GM18951 (cell line): ENCODE measurements around the gene PTPRM.

Experiments
- POLR2A ChIP-seq: IDR thresholded peaks from 4 replicates; pipeline ENCODE4 v1.6.1; 2011; ENCODE audit warnings: mild to moderate bottlenecking; ENCODE audit not compliant: insufficient read length, insufficient read depth; ENCODE audit errors: extremely low read depth
- in situ Hi-C: fragments of 300-500 bp; cut with MboI; formaldehyde crosslinking; loops from one replicate; pipeline ENCODE4 v1.12.0; 2022; ENCODE audit warnings: low sequenced_read_pairs, mixed read lengths, inconsistent platforms; ENCODE audit not compliant: unreplicated experiment

The PTPRM gene

GRCh38 chr18:7548721-7549120, 18.4 kb upstream of the PTPRM start:
- in situ Hi-C loops: no loop called here
- TF ChIP-seq POLR2A: no peak

- in situ Hi-C loops: no loop called here
- TF ChIP-seq POLR2A: no peak
Observed at GRCh38 chr18:7557973-7558372, 9.1 kb upstream of the PTPRM start.

GRCh38 chr18:7558769-7559168, 8.3 kb upstream of the PTPRM start:
- in situ Hi-C loops: no loop called here
- no peak for TF ChIP-seq POLR2A

GRCh38 chr18:7559709-7560319, 7.3 kb upstream of the PTPRM start:
- in situ Hi-C loops: no loop called here
- no peak for TF ChIP-seq POLR2A

- no peak for TF ChIP-seq POLR2A
- in situ Hi-C loops: no loop called here
Observed at GRCh38 chr18:7561909-7562460, 5.1 kb upstream of the PTPRM start.

- in situ Hi-C loops: no loop called here
Observed at GRCh38 chr18:7562491-7562890, 4.6 kb upstream of the PTPRM start.

GRCh38 chr18:7565677-7566076, 1.4 kb upstream of the PTPRM start:
- no peak for TF ChIP-seq POLR2A
- in situ Hi-C loops: no loop called here

More at GRCh38 chr18:7562491-7562890, 4.6 kb upstream of the PTPRM start:
- no peak for TF ChIP-seq POLR2A

- TF ChIP-seq POLR2A: no peak
- in situ Hi-C loops: no loop called here
Observed at GRCh38 chr18:7566244-7566566, 911 bp upstream of the PTPRM start.

- in situ Hi-C loops: no loop called here
- no peak for TF ChIP-seq POLR2A
Observed at GRCh38 chr18:7567474-7568425, 634 bp downstream of the PTPRM start.

- in situ Hi-C loops: no loop called here
- TF ChIP-seq POLR2A: no peak
Observed at GRCh38 chr18:7568426-7568825, 1.3 kb downstream of the PTPRM start.

GRCh38 chr18:7571626-7572025, 4.5 kb downstream of the PTPRM start:
- in situ Hi-C loops: no loop called here
- no peak for TF ChIP-seq POLR2A

GRCh38 chr18:7572822-7573221, 5.7 kb downstream of the PTPRM start:
- in situ Hi-C loops: no loop called here
- no peak for TF ChIP-seq POLR2A

GRCh38 chr18:7575465-7576028, 8.4 kb downstream of the PTPRM start:
- in situ Hi-C loops: no loop called here
- no peak for TF ChIP-seq POLR2A

- TF ChIP-seq POLR2A: no peak
- in situ Hi-C loops: no loop called here
Observed at GRCh38 chr18:7576077-7576476, 9.0 kb downstream of the PTPRM start.

GRCh38 chr18:7576685-7577084, 9.6 kb downstream of the PTPRM start:
- in situ Hi-C loops: no loop called here
- no peak for TF ChIP-seq POLR2A
